GM21619 (cell line): ENCODE data around the gene MYH14.

ENCODE experiments used
- ATAC-seq: cut with Tn5 transposase; IDR thresholded peaks from one replicate; pipeline ENCODE4 v1.9.1; 2021; ENCODE audit not compliant: unreplicated experiment

Gene MYH14

DNA sequence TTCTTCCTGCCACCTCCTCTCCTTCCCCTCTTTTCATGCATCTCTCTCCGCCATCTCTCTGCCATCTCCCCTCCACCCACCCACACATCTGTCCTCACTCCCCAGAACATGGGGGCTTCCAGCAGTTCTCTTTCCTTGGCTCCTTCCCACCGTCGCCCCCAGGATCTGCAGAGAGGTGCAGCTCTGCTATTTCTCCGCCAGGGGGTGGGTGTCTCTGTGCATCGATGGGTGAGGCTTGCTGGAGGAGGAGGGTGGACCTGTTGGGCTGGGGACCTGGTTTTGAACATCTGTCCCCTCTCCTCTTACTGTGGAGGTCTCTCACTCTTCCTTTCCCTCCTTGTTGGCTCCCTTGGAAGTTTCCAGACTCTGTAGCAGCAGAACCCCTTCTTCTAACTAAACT lies 51.7 kb downstream of the MYH14 start:
- no peak for ATAC-seq

DNA sequence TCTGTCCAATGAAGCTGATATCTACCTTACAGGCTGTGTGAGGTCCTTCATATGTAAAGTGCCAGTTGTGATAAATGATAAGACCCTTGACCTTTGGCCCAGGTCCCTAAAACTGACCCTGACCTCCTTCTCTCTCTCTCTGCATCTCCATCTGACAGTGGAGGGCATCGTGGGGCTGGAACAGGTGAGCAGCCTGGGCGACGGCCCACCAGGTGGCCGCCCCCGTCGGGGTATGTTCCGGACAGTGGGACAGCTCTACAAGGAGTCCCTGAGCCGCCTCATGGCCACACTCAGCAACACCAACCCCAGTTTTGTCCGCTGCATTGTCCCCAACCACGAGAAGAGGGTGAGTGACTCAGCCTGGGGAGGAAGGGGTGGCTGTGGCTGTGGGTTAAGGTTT lies 53.7 kb downstream of the MYH14 start:
- no peak for ATAC-seq

DNA sequence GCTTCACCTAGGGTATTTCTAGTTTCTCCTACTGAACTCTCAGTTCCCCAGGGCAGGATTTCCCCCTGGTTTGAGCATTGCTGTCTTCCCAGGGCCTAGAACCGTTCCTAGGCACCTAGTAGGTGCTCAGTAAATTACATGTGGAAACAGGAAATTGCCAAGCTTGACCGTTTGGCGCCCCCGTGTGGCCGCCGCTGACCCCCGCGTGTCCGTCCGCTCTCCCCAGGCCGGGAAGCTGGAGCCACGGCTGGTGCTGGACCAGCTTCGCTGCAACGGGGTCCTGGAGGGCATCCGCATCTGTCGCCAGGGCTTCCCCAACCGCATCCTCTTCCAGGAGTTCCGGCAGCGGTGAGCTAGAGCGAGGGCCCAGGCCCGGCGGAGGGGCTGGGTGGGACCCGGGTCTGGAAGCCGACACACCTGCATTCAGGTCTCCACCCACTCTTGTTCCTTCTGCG lies 55.5 kb downstream of the MYH14 start:
- ATAC-seq, result no peak

DNA sequence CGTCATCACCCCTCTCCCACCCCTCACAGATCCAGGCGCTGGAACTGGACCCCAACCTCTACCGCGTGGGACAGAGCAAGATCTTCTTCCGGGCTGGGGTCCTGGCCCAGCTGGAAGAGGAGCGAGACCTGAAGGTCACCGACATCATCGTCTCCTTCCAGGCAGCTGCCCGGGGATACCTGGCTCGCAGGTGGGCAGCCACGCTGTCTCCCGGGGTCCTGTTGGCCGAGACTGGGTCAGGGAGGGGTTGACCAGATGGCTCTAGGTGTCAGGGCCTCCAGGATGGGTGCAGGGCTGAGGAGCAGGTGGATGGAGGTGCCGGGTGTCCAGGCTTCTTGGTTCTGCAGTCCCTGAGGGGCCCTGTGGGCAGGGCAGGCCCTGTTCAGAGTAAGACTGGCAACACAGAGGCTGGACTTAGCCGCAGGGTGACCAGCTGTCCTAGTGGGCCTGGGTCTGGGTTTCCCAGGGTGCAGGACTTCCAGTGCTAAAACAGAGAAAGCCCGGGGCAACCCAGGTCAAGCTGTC lies 58.1 kb downstream of the MYH14 start:
- ATAC-seq, result no peak

DNA sequence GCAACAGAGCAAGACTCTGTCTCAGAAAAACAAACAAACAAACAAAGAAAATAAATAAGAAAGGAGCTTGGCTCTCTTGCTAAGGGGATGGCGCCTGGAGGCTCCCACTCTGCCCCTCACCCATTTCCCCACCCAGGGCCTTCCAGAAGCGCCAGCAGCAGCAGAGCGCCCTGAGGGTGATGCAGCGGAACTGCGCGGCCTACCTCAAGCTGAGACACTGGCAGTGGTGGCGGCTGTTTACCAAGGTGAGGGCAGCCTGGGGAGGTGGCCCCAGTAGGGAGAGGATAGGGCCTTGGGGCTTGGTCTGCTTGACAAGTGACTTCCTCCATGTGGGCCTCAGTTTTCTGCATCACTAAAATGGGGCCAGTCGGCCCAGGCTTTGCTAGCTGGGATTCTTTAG lies 59.8 kb downstream of the MYH14 start:
- ATAC-seq, result no peak

DNA sequence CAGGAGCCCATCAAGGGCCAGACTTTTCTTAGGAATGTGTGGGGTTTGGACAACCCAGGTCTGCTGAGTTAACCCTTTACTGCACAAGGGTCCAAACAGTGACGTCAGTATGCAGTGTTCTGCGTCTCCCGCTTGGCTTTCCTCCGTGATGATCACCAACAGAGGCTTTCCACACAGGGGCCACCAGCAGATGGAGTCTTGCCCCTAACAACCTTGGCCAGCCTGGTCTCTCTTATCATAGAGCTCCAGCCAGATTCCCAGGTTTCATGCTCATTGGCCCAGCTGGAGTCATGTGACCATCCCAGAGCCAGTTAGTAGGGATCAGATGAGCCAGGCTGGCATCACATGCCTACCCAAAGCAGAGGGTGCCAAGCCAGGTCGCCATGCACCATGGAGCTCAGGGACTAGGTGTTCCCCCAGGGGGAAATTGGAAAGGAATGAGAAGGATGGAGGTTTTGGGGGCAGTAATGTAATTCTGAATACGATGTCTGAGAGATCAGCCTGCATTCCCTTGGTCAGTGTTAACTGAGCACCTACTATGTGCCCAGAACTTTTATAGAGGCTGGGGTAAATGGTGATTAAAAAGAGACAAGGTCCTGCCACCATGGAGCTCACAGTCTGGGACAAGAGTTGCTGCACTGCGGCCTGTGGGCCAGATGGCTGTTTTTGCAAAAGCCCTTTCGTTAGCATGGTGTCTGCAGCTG lies 61.2 kb downstream of the MYH14 start:
- ATAC-seq, result no peak

DNA sequence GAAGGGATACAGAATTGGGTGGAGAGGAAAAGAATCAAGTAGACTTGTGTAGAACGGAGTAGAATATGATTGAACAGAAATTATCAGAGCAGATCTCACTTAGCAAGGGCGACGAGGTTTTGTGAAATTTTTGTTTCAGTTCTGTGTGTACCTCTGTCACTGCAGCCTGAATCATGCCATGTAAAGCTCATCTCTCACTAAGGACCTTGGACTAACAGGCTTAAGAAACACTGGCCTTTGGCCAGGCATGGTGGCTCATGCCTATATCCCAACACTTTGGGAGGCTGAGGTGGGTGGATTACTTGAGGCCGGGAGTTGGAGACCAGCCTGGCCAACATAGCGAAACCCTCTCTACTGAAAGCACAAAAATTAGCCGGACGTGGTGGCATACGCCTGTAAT lies 62.6 kb downstream of the MYH14 start:
- no peak for ATAC-seq

DNA sequence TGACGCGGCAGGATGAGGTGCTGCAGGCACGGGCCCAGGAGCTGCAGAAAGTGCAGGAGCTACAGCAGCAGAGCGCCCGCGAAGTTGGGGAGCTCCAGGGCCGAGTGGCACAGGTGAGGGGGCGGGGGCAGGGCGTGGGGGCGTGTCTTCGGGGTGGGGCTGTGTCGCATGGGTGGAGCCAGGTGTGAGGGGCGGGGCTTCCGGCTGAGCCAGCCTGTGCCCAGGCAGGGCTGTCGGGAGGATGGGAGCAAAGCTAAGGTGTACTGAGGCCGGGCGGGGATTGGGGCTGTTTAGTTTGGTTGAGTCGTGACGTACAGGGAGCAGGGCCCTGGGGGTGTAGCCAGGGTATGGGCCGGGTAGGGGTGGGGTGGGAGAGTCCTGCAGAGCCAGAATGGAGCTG lies 63.5 kb downstream of the MYH14 start:
- ATAC-seq, result no peak

DNA sequence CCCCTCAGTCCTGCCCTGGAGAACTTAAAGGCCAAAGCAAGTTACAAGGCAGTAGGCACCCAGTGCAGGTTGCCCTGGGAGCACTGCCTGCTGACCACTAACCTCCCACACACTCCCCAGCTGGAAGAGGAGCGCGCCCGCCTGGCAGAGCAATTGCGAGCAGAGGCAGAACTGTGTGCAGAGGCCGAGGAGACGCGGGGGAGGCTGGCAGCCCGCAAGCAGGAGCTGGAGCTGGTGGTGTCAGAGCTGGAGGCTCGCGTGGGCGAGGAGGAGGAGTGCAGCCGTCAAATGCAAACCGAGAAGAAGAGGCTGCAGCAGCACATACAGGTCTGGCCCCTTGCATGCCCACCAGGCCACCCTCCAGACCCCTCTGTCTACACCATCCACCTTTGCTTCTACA lies 64.6 kb downstream of the MYH14 start:
- ATAC-seq, result no peak

DNA sequence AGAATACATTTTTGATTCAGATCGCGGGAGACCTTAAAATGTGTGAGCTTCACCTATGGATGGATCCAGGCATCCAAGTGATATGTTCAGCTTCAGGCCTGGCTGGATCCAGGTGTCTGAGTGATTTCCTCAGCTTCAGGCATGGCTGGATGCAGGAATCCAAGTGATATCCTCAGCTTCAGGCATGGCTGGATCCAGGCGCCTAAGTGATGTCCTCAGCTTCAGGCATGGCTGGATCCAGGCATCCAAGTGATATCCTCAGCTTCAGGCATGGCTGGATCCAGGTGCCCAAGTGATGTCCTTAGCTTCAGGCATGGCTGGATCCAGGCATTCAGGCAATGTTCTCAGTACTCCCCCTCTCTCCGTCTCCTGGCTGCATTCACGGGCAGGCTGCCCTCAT lies 65.1 kb downstream of the MYH14 start:
- ATAC-seq, result no peak

DNA sequence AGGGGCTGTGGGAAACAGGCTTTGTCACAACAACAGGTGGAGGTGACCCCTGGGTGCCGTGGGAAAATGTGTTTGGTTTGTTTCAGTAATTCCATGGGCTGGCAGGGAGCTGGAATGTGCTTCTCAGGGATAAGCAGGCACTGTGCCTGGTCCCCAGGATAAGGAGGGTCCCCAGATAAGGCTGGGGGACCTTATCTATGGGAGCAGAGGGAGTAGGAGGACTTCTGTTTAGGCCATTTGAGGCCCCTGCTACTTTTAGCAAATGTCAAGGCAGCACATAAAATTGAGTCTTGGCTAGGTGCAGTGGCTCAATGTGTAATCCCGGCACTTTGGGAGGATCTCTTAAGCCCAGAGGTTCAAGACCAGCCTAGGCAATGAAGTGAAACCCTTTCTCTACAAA lies 66.2 kb downstream of the MYH14 start:
- no peak for ATAC-seq

DNA sequence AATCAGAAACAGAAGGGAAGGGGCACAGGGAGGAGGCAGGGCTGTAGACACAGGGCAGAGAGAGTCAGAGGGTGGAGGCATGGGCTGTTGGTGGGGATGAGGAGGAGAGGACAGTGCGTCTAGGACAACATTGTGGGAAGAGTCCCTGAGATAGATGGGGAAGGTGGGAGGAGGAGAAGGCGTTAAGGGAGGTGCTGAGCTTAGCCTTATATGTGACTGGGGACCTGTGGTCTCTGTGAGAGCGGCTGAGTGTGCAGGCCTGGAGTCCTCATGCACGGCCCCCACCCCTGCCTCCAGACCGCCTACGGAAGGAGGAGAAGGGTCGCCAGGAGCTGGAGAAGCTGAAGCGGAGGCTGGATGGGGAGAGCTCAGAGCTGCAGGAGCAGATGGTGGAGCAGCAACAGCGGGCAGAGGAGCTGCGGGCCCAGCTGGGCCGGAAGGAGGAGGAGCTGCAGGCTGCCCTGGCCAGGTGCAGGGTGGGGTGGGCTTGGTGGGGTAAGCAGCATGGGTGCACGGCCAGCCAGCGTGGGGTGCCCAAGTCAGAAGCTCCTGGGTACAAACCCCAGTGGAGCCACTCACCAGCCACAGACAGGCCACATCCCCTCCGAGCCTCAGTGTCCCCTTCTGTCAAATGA lies 69.0 kb downstream of the MYH14 start:
- ATAC-seq, result no peak

DNA sequence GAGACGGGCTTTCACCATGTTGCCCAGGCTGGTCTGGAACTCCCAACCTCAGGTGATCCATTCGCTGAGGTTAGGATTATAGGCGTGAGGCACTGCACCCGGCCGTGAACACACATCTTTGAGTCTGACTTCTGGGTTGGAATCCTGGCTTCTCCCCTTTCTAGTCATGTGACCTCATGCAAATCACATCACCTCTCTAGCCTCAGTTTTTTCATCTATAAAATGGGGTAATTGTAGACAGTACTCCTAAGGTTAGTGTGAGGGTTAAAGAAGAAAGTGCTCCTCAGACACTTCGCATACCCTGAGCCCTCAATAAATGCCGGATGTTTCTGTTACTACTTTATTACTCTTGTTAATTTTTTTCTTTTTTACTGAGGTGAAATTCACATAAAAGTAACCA lies 70.4 kb downstream of the MYH14 start:
- no peak for ATAC-seq

DNA sequence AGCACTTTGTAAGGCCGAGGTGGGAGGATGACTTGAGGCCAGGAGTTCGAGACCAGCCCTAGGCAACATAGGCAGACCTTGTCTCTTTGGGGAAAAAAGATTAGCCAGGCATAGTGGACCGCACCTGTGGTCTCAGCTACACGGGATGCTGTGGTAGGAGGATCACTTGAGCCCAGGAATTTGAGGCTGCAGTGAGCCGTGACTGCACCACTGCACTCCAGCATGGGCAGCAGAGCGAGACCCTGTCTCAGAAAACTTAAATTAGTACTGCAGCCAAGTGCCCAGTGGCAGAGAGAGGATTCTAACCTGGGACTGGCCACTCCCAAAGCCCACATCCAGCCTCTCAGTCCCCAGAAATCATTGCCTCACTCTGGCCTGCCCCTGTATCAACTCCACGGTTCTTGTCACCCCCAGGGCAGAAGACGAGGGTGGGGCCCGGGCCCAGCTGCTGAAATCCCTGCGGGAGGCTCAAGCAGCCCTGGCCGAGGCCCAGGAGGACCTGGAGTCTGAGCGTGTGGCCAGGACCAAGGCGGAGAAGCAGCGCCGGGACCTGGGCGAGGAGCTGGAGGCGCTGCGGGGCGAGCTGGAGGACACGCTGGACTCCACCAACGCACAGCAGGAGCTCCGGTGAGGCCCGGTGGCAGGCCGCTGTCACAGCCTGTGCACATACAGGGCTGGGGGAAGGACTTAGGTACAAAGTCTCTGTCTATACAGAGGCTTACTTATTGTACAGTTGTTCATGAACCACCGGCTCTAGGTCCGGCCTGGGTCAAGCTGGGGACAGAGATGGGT lies 72.4 kb downstream of the MYH14 start:
- ATAC-seq, result no peak

DNA sequence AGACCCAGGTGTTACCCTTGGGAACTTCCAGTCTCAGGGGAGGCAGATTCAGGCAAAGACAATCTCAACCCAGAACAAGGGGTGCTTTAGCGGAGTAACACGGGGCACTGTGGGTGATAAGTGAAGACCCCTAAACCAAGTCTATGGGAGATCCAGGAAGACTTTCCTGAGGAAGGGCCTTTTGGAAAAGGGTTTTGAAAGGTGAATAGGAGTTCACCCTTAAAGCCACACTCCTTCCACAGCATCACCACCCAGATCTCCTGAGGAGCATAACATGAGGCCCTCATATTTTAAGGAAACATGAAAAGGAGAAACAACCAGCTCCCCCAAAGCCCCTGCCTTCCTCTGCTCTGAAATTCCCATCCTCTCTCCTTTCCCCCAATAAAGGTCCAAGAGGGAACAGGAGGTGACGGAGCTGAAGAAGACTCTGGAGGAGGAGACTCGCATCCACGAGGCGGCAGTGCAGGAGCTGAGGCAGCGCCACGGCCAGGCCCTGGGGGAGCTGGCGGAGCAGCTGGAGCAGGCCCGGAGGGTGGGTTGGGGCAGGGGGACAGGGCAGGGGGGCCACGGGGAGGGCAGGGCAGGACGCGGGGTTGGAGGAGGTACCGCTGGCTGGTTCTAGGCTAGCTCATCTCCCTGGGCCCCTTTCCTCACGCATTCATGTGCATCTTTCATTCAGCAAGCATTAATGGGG lies 73.1 kb downstream of the MYH14 start:
- no peak for ATAC-seq

DNA sequence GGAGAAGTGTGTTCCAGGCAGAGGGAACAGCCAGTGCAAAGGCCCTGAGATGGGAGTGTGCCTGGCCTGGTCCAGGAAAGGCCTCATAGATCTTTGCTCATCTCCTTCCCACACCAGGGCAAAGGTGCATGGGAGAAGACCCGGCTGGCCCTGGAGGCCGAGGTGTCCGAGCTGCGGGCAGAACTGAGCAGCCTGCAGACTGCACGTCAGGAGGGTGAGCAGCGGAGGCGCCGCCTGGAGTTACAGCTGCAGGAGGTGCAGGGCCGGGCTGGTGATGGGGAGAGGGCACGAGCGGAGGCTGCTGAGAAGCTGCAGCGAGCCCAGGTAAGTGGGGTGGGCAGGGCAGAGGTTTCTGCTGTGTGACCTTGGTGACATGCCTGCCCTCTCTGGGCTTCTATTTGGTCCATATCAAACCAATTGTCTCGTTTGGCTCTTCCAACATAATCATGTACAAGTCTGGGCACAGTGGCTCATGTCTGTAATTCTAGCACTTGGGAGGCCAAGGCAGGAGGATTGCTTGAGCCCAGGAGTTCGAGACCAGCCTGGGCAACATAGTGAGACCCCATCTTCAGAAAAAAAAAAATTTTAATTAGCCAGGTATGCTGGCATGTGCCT lies 74.7 kb downstream of the MYH14 start:
- ATAC-seq, result no peak

DNA sequence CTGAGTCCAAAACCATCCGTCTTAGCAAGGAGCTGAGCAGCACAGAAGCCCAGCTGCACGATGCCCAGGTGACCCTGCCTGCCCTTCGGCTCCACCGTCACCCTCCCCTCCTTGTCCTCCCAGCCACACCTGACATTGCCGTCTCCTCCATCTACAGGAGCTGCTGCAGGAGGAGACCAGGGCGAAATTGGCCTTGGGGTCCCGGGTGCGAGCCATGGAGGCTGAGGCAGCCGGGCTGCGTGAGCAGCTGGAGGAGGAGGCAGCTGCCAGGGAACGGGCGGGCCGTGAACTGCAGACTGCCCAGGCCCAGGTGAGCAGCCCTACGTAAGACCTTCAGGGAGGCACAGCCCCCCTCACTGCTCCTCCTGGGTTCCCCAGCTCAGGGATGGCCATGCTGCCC lies 76.7 kb downstream of the MYH14 start:
- no peak for ATAC-seq

DNA sequence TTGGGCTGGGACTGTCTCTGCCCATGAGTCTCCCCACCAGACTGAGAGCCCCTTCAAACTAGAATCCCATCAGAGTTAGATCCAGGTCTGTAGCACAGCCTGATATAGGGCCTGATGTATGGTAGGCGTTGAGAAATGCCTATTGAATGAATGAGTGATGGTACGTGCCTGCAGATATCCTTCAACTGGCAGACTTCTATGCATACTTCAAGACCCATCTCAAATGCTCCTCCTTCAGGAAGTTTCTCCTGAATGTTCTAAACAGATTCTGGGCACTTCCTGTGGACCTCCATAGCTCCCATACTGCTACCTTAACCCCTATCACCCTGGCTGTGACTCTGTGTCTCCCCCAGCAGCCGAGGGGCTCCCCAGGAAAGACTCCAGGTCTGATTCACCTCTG lies 77.6 kb downstream of the MYH14 start:
- no peak for ATAC-seq

DNA sequence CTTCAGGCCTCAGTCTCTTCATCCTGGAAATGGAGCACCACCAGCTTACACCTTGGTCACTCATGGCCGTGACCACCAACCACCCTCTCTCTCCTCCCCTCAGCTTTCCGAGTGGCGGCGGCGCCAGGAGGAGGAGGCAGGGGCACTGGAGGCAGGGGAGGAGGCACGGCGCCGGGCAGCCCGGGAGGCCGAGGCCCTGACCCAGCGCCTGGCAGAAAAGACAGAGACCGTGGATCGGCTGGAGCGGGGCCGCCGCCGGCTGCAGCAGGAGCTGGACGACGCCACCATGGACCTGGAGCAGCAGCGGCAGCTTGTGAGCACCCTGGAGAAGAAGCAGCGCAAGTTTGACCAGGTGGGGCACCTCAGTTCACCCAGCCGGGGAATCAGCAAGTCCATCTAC lies 78.1 kb downstream of the MYH14 start:
- ATAC-seq, result no peak

DNA sequence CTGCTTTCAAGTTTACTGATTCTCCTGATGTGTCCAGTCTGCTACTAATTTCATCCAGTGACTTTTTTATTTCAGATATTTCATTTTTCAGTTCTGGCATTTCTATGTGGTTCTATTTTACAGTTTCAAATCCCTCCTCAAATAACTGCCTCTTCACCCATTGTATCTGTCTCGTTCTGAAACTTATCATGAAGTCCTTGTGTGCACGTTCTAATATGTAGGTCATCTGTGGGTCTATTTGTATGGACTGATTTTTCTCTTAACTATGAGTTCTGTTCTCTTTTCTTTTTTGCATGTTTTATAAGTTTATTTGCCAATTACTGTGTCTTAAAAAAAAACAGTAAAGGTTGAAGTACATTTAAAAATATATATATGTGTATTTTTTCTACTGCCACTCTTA lies 82.4 kb downstream of the MYH14 start:
- ATAC-seq, result no peak

DNA sequence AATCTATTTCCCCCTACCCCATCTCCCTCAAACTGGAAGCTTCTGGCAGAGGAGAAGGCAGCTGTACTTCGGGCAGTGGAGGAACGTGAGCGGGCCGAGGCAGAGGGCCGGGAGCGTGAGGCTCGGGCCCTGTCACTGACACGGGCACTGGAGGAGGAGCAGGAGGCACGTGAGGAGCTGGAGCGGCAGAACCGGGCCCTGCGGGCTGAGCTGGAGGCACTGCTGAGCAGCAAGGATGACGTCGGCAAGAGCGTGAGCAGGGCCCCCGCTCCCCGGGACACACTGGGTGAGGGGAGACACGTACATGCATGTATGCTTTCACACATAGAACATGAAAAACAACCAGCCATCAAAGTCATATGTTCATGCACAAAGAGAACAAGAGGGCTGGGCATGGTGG lies 83.0 kb downstream of the MYH14 start:
- no peak for ATAC-seq
